Measurements from ENCODE around the gene PNRC2. TPM values are rescaled to one million over a fixed set of nuclear protein-coding genes. Genes with fewer than 3 reads are reported as not detected.

PNRC2 gene
- total RNA-seq, 3 donors from 2014 or later, result 126 to 163 (median 134) TPM

- no peaks in the 10 kb centered on the region for H3K9me3 ChIP-seq
- H3K27me3 ChIP-seq, result no peaks in the 10 kb centered on the region
- H3K4me1 ChIP-seq, result no peaks in the 10 kb centered on the region
- intact Hi-C loops (cut with DNase I; ENCODE audit: low total_unique reads), result no loop called here
- H3K36me3 ChIP-seq, result no peaks in the 10 kb centered on the region
- TF ChIP-seq POLR2A (IDR thresholded peaks at IDR 0.05) (no peak), CTCF (IDR thresholded peaks at IDR 0.05) (no peak), POLR2AphosphoS5 (IDR thresholded peaks at IDR 0.05) (no peak)
- no peak for DNase-seq (ENCODE audit: low spot score in 2 of 2)
- no peak overlapping the region for H3K4me3 ChIP-seq
- no peak overlapping the region for H3K27ac ChIP-seq
Measured at GRCh38 chr1:23928789-23929188, 30.8 kb upstream of the PNRC2 start.

- H3K36me3 ChIP-seq, result no peaks in the 10 kb centered on the region
- no peak for TF ChIP-seq POLR2AphosphoS5 (IDR thresholded peaks at IDR 0.05)
- TF ChIP-seq CTCF (IDR thresholded peaks at IDR 0.05), result no peak
- no peak for TF ChIP-seq POLR2A (IDR thresholded peaks at IDR 0.05)
- H3K9me3 ChIP-seq, result no peaks in the 10 kb centered on the region
- no peak overlapping the region for H3K27ac ChIP-seq
- no peaks in the 10 kb centered on the region for H3K27me3 ChIP-seq
- intact Hi-C loops (cut with DNase I; ENCODE audit: low total_unique reads), result no loop called here
- no peak for DNase-seq (ENCODE audit: low spot score in 2 of 2)
- no peaks in the 10 kb centered on the region for H3K4me1 ChIP-seq
- H3K4me3 ChIP-seq, result no peak overlapping the region
Measured at GRCh38 chr1:23930270-23930669, 29.4 kb upstream of the PNRC2 start.

- Histone ChIP-seq H3K4me3 (peak overlapping the region in 2 of 3 donors; percentile 11 to 27), H3K27me3 (no peaks in the 10 kb centered on the region), H3K9me3 (no peaks in the 10 kb centered on the region), H3K36me3 (no peaks in the 10 kb centered on the region), H3K27ac (peak overlapping the region; percentile 37 to 54), H3K4me1 (no peaks in the 10 kb centered on the region)
- TF ChIP-seq POLR2AphosphoS5 (IDR thresholded peaks at IDR 0.05) (no peak), POLR2A (IDR thresholded peaks at IDR 0.05) (no peak), CTCF (IDR thresholded peaks at IDR 0.05) (no peak)
- intact Hi-C loops (cut with DNase I; ENCODE audit: low total_unique reads), result no loop called here
- no peak for DNase-seq (ENCODE audit: low spot score in 2 of 2)
Measured at GRCh38 chr1:23930861-23931490, 28.7 kb upstream of the PNRC2 start.

- H3K9me3 ChIP-seq, result no peaks in the 10 kb centered on the region
- intact Hi-C loops (cut with DNase I; ENCODE audit: low total_unique reads), result no loop called here
- no peaks in the 10 kb centered on the region for H3K27me3 ChIP-seq
- TF ChIP-seq POLR2AphosphoS5 (IDR thresholded peaks at IDR 0.05), result no peak
- H3K27ac ChIP-seq, result peak overlapping the region; percentile 37 to 54
- H3K36me3 ChIP-seq, result no peaks in the 10 kb centered on the region
- H3K4me3 ChIP-seq, result no peak overlapping the region
- DNase-seq (ENCODE audit: low spot score in 2 of 2), result no peak
- no peaks in the 10 kb centered on the region for H3K4me1 ChIP-seq
Measured at GRCh38 chr1:23931491-23931880, 28.1 kb upstream of the PNRC2 start.

GRCh38 chr1:23936481-23937176 is 23.0 kb upstream of the PNRC2 start:
- no peak overlapping the region for H3K27ac ChIP-seq
- TF ChIP-seq POLR2A (IDR thresholded peaks at IDR 0.05) (no peak), CTCF (IDR thresholded peaks at IDR 0.05) (no peak), POLR2AphosphoS5 (IDR thresholded peaks at IDR 0.05) (no peak)
- intact Hi-C loops (cut with DNase I; ENCODE audit: low total_unique reads), result loop anchor here (5.0 kb wide), 1 partner anchor 971 kb away; no protein-coding TSS in a partner anchor
- H3K27me3 ChIP-seq, result no peaks in the 10 kb centered on the region
- H3K4me3 ChIP-seq, result no peak overlapping the region
- H3K36me3 ChIP-seq, result no peaks in the 10 kb centered on the region
- DNase-seq (ENCODE audit: low spot score in 2 of 2), result no peak
- no peaks in the 10 kb centered on the region for H3K9me3 ChIP-seq
- H3K4me1 ChIP-seq, result no peaks in the 10 kb centered on the region

All from breast epithelium (tissue), 4 donors.